Body of pancreas (tissue), 4 donors: ENCODE data around the gene DDX3X. TPM values are rescaled to one million over a fixed set of nuclear protein-coding genes. Genes with fewer than 3 reads are reported as not detected.
A peak's percentile ranks its signal among the peaks of the same experiment; 100 is the strongest.

Experiments used
- ATAC-seq: fragments of 150-250 bp; one replicate; pipeline ENCODE4 v1.9.1; 2016
- DNase-seq, 4 donors: peaks; one replicate each; pipeline ENCODE4 v3.0.0-alpha.2; 2019
- H3K27ac ChIP-seq, 4 donors: fragments of 200-600 bp; sonication (generic); 1 replicate in 3 of 4; 2 replicates in 1 of 4; pipeline versions ENCODE4 v1.5.1 to v1.6.1; 2016 to 2019; ENCODE audit warnings: mild to moderate bottlenecking in 1 of 4, mixed read lengths in 1 of 4, moderate library complexity in 1 of 4
- H3K27me3 ChIP-seq, 2 donors: fragments of 200-600 bp; sonication (generic); one replicate each; pipeline ENCODE4 v1.6.0; 2016; ENCODE audit warnings: mild to moderate bottlenecking in 1 of 2
- H3K36me3 ChIP-seq, 2 donors: fragments of 200-600 bp; sonication (generic); replicated peaks in 1 of 2; 2 replicates each; pipeline ENCODE4 v1.5.1; 2016; ENCODE audit warnings: low read depth in 2 of 2; ENCODE audit not compliant: insufficient read depth in 1 of 2
- H3K4me1 ChIP-seq: fragments of 200-600 bp; sonication (generic); one replicate; pipeline ENCODE4 v1.6.0; 2016
- H3K4me3 ChIP-seq, 2 donors: fragments of 200-600 bp; sonication (generic); 1 replicate in 1 of 2; 2 replicates in 1 of 2; pipeline ENCODE4 v1.5.1; 2016 to 2019
- H3K9me3 ChIP-seq, 3 donors: fragments of 200-600 bp; sonication (generic); 1 replicate in 2 of 3; 2 replicates in 1 of 3; pipeline ENCODE4 v1.5.1; 2016
- CTCF ChIP-seq, 7 experiments: fragments of 450-650 bp in 4 of 7; fragments of 200-600 bp in 3 of 7; sonication (generic) in 3 of 7; IDR thresholded peaks; one replicate each; pipeline ENCODE4 v1.5.1; 2016 to 2019; ENCODE audit warnings: antibody characterized with exemption in 7 of 7
- POLR2A ChIP-seq, 3 donors: fragments of 450-650 bp; IDR thresholded peaks; one replicate each; pipeline ENCODE4 v1.6.1; 2016; ENCODE audit warnings: antibody characterized with exemption in 3 of 3, mild to moderate bottlenecking in 2 of 3
- WGBS, 2 donors: methylation state at CpG; one replicate each; pipeline ENCODE4 v1.1.5; 2017; 5-methylcytosine and 5-hydroxymethylcytosine counted together
- intact Hi-C: fragments of 100-400 bp; cut with DNase I; formaldehyde crosslinking; loops from one replicate; pipeline ENCODE4 v1.15.1; 2023
- total RNA-seq, 2 donors: library from RNA; depleted of rRNA; stranded (reverse); fragments of >200 nt; gene quantifications; one replicate each; pipeline ENCODE4 v1.1.0, GENCODE V29; 2016

The DDX3X gene
- total RNA-seq, 2 donors from 2014 or later = 104 to 127 TPM

- ATAC-seq = peak; percentile 5
- Histone ChIP-seq H3K9me3 (no peaks in the 10 kb centered on the region), H3K27ac (peak overlapping the region; percentile 98 to 100 (median 99)), H3K4me3 (peak overlapping the region in 1 of 2 donors; percentile 76), H3K4me1 (peaks cover 1% of the 10 kb centered on the region), H3K36me3 (no peaks in the 10 kb centered on the region), H3K27me3 (no peaks in the 10 kb centered on the region)
- intact Hi-C loops = no loop called here
- WGBS, 2 donors = 7 to 15% methylated on average over 16 to 28 of the region's 30 CpGs
- TF ChIP-seq POLR2A (IDR thresholded peaks at IDR 0.05) = no peak
- TF ChIP-seq CTCF (IDR thresholded peaks at IDR 0.05) = no peak
- peak in 3 of 4 donors; percentile 32 to 42 (median 37) for DNase-seq
Measured at GRCh38 chrX:41332408-41333002, 1.5 kb upstream of the DDX3X start.

- ATAC-seq (peak; percentile 72), DNase-seq (peak; percentile 79 to 90 (median 87))
- peak overlapping the region; percentile 98 to 100 (median 99) for H3K27ac ChIP-seq
- no peaks in the 10 kb centered on the region for H3K9me3 ChIP-seq
- H3K4me1 ChIP-seq = peaks cover 8% of the 10 kb centered on the region
- H3K4me3 ChIP-seq = peak overlapping the region in 1 of 2 donors; percentile 76
- TF ChIP-seq CTCF (IDR thresholded peaks at IDR 0.05) = no peak
- TF ChIP-seq POLR2A (IDR thresholded peaks at IDR 0.05) = peak; percentile 55 to 82 (median 79)
- intact Hi-C loops = no loop called here
- no peaks in the 10 kb centered on the region for H3K27me3 ChIP-seq
- 1% methylated on average over 24 to 25 of the region's 64 CpGs for WGBS, 2 donors
- no peaks in the 10 kb centered on the region for H3K36me3 ChIP-seq
Measured at GRCh38 chrX:41333003-41333743, 789 bp upstream of the DDX3X start.

- Histone ChIP-seq H3K4me1 (peaks cover 19% of the 10 kb centered on the region), H3K9me3 (no peaks in the 10 kb centered on the region), H3K27ac (peak overlapping the region; percentile 98 to 100 (median 99)), H3K4me3 (peak overlapping the region; percentile 34 to 89), H3K36me3 (no peaks in the 10 kb centered on the region), H3K27me3 (no peaks in the 10 kb centered on the region)
- TF ChIP-seq CTCF (IDR thresholded peaks at IDR 0.05) (no peak), POLR2A (IDR thresholded peaks at IDR 0.05) (peak in 1 of 3 donors; percentile 34)
- WGBS, 2 donors = 0% methylated on average over 8 to 29 of the region's 77 CpGs
- intact Hi-C loops = no loop called here
- DNase-seq (peak; percentile 81 to 94 (median 88)), ATAC-seq (peak; percentile 58)
Measured at GRCh38 chrX:41334363-41335197, 618 bp downstream of the DDX3X start.

GRCh38 chrX:41335198-41335957 is 1.4 kb downstream of the DDX3X start:
- WGBS, 2 donors = 0% methylated on average over 10 to 13 of the region's 15 CpGs
- no peaks in the 10 kb centered on the region for H3K36me3 ChIP-seq
- peak overlapping the region; percentile 34 to 89 for H3K4me3 ChIP-seq
- peak in 1 of 4 donors; percentile 19 for DNase-seq
- no peaks in the 10 kb centered on the region for H3K9me3 ChIP-seq
- H3K27ac ChIP-seq = peak overlapping the region; percentile 98 to 100 (median 99)
- H3K4me1 ChIP-seq = peaks cover 26% of the 10 kb centered on the region
- intact Hi-C loops = no loop called here
- H3K27me3 ChIP-seq = no peaks in the 10 kb centered on the region
- TF ChIP-seq CTCF (IDR thresholded peaks at IDR 0.05) = no peak
- no peak for TF ChIP-seq POLR2A (IDR thresholded peaks at IDR 0.05)
- no peak for ATAC-seq
